Hair follicle dermal papilla cell (primary cell): ENCODE data around the gene NRAP. TPM values are rescaled to one million over a fixed set of nuclear protein-coding genes. Genes with fewer than 3 reads are reported as not detected.

Experiments
- total RNA-seq: library from RNA; depleted of rRNA; stranded (reverse); fragments of >200 nt; gene quantifications from 2 replicates; pipeline ENCODE4 v1.2.3, GENCODE V29; 2012

NRAP gene, protein sequence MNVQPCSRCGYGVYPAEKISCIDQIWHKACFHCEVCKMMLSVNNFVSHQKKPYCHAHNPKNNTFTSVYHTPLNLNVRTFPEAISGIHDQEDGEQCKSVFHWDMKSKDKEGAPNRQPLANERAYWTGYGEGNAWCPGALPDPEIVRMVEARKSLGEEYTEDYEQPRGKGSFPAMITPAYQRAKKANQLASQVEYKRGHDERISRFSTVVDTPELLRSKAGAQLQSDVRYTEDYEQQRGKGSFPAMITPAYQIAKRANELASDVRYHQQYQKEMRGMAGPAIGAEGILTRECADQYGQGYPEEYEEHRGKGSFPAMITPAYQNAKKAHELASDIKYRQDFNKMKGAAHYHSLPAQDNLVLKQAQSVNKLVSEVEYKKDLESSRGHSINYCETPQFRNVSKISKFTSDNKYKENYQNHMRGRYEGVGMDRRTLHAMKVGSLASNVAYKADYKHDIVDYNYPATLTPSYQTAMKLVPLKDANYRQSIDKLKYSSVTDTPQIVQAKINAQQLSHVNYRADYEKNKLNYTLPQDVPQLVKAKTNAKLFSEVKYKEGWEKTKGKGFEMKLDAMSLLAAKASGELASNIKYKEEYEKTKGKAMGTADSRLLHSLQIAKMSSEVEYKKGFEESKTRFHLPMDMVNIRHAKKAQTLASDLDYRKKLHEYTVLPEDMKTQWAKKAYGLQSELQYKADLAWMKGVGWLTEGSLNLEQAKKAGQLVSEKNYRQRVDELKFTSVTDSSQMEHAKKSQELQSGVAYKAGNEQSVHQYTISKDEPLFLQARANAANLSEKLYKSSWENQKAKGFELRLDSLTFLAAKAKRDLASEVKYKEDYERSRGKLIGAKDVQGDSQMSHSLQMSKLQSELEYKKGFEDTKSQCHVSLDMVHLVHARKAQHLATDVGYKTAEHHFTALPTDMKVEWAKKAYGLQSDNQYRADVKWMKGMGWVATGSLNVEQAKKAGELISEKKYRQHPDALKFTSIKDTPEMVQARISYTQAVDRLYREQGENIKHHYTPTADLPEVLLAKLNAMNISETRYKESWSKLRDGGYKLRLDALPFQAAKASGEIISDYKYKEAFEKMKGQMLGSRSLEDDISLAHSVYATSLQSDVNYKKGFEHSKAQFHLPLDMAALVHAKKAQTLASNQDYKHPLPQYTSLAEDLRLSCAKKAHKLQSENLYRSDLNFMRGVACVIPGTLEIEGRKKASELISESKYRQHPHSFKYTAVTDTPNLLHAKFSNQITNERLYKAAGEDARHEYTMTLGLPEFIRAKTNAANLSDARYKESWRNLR (N-terminal part only)
- total RNA-seq = not detected in 2 replicates

DNA sequence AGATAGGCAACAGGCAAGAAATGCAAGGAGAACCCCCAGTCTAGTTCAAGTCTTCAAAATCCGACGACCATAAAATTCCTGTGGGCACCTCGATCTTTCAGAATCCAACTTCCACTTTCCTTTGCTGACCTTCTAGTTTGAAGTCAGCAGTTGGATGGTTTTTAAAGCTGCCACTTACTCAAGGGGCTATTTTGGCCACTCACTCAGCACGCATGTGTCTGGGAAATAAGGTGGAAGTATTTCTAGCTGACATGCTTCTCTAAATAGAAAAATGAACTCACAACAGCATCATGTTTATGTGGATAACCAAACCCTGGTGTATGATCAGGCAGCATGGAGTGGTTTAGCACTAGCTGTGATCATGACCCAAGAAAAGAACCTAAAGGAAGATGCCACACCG, at the start of gene NRAP:
Gene NRAP, minus strand, starts transcription at position 134 of the 400 bp plus-strand sequence. CDS start 159 bp downstream, outside the sequence.

GRCh38 chr10:113679463-113680189, 15.8 kb upstream of the NRAP start, which contains the start of gene CASP7:
TSS of gene CASP7 (plus strand) at chr10:113679912. CDS start at chr10:113697494, 17,582 bp downstream.

DNA sequence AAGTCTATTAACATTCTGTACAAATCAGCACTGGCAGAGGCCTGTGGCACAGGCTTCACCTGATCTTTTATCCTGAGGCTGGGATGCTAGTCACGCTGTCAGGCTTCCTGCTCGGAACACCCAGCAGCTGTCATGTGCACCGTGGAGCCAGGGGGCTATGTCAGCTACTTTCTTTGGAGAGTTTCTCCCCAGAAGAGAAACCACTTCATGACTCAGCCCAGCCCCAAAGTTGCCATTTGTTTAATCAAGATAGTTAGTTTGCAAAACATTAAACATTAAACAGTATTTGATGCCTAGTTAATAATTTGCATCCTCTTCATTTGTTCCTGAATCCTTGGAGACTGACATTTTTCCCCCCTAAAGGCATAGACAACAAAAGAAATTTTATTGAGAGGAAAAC, 111.1 kb downstream of the NRAP start, which contains the start of gene HABP2:
Gene HABP2, plus strand, starts transcription at position 353 of the 400 bp plus-strand sequence. CDS start 69 bp downstream, outside the sequence.

Other genes starting within 250 kb of the NRAP start
- under 0.01 TPM in 1 of 2 replicates, not detected in the other for gene HABP2, start 111.0 kb downstream of the NRAP start, total RNA-seq
- 27.4 and 31.6 TPM in 2 replicates for gene CASP7, start 15.9 kb upstream of the NRAP start, total RNA-seq
- gene PLEKHS1, start 87.6 kb upstream of the NRAP start, total RNA-seq = 0.16 and 0.24 TPM in 2 replicates
- gene DCLRE1A, start 190.0 kb upstream of the NRAP start, total RNA-seq = 3.9 and 4.2 TPM in 2 replicates
- gene NHLRC2, start 190.6 kb upstream of the NRAP start, total RNA-seq = 15.8 and 20.0 TPM in 2 replicates